ENCODE measurements around the gene GP1BA.

GP1BA gene

GRCh38 chr17:4931963-4932362 is at the start of gene GP1BA:
TSS of gene GP1BA (plus strand) at chr17:4932277. CDS start at chr17:4932605, 328 bp downstream.
- no peak for DNase-seq (ENCODE audit: low read depth in 3 of 3)

- DNase-seq (ENCODE audit: low read depth in 3 of 3): no peak
These were observed 47.6 kb upstream of the GP1BA start for GRCh38 chr17:4884489-4884888.

- DNase-seq (ENCODE audit: low read depth in 3 of 3): no peak
These were observed 45.2 kb upstream of the GP1BA start for GRCh38 chr17:4886830-4887229.

GRCh38 chr17:4887581-4887980 is 44.5 kb upstream of the GP1BA start:
- no peak for DNase-seq (ENCODE audit: low read depth in 3 of 3)

- no peak for DNase-seq (ENCODE audit: low read depth in 3 of 3)
These were observed 40.4 kb upstream of the GP1BA start for GRCh38 chr17:4891411-4892410.

GRCh38 chr17:4892499-4893221 is 39.4 kb upstream of the GP1BA start:
- no peak for DNase-seq (ENCODE audit: low read depth in 3 of 3)

GRCh38 chr17:4893272-4893671 is 38.8 kb upstream of the GP1BA start:
- no peak for DNase-seq (ENCODE audit: low read depth in 3 of 3)

GRCh38 chr17:4893721-4894560 is 38.1 kb upstream of the GP1BA start:
- DNase-seq (ENCODE audit: low read depth in 3 of 3): no peak

GRCh38 chr17:4895121-4895520 is 37.0 kb upstream of the GP1BA start:
- DNase-seq (ENCODE audit: low read depth in 3 of 3): no peak

- DNase-seq (ENCODE audit: low read depth in 3 of 3): no peak
These were observed 36.3 kb upstream of the GP1BA start for GRCh38 chr17:4895657-4896331.

- no peak for DNase-seq (ENCODE audit: low read depth in 3 of 3)
These were observed 35.5 kb upstream of the GP1BA start for GRCh38 chr17:4896332-4897197.

- no peak for DNase-seq (ENCODE audit: low read depth in 3 of 3)
These were observed 34.8 kb upstream of the GP1BA start for GRCh38 chr17:4897198-4897687.

GRCh38 chr17:4897785-4898184 is 34.3 kb upstream of the GP1BA start:
- DNase-seq (ENCODE audit: low read depth in 3 of 3): no peak

- no peak for DNase-seq (ENCODE audit: low read depth in 3 of 3)
These were observed 33.7 kb upstream of the GP1BA start for GRCh38 chr17:4898351-4898750.

- DNase-seq (ENCODE audit: low read depth in 3 of 3): no peak
These were observed 33.1 kb upstream of the GP1BA start for GRCh38 chr17:4898927-4899326.

GRCh38 chr17:4899341-4900230 is 32.5 kb upstream of the GP1BA start, which contains the start of gene C17orf107:
TSS of gene C17orf107 (plus strand) at chr17:4899536. CDS start at chr17:4899763, 227 bp downstream.
- DNase-seq (ENCODE audit: low read depth in 3 of 3): peak; percentile 87 to 99 (median 94)

- DNase-seq (ENCODE audit: low read depth in 3 of 3): peak in 2 of 3 donors; percentile 31 to 33
These were observed 31.6 kb upstream of the GP1BA start for GRCh38 chr17:4900231-4901107.

GRCh38 chr17:4901108-4901647 is 30.9 kb upstream of the GP1BA start:
- DNase-seq (ENCODE audit: low read depth in 3 of 3): no peak

All from stimulated activated CD4-positive, alpha-beta T cell treated with anti-CD3 and anti-CD28 coated beads, TNF-alpha, amount 100 ng/mL, for 48 hours (primary cell).